GM18511 (cell line): ENCODE results near the gene MED13L.

Source experiments
- ATAC-seq: cut with Tn5 transposase; IDR thresholded peaks from one replicate; pipeline ENCODE4 v1.9.1; 2021; ENCODE audit warnings: mild to moderate bottlenecking, moderate library complexity; ENCODE audit not compliant: unreplicated experiment

Gene MED13L

DNA sequence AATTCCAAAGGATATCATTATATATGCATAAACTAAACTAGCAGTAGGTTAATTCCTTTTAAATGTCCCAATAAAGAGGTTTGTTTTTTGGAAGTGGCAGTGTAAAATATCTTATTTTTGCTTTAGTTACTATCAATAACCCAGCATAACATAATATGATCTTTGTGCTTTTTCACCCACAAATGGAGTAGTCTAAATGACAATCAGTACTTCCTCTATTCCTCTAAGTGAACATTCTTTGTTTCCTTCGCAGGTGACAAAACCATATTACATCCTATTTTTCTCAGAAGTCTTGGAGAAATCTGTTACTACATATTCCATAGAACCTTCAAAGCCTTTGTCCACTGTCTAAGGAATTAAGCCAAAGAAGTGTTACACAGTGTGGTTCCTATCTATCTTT lies 62.5 kb downstream of the MED13L start:
- no peak for ATAC-seq

DNA sequence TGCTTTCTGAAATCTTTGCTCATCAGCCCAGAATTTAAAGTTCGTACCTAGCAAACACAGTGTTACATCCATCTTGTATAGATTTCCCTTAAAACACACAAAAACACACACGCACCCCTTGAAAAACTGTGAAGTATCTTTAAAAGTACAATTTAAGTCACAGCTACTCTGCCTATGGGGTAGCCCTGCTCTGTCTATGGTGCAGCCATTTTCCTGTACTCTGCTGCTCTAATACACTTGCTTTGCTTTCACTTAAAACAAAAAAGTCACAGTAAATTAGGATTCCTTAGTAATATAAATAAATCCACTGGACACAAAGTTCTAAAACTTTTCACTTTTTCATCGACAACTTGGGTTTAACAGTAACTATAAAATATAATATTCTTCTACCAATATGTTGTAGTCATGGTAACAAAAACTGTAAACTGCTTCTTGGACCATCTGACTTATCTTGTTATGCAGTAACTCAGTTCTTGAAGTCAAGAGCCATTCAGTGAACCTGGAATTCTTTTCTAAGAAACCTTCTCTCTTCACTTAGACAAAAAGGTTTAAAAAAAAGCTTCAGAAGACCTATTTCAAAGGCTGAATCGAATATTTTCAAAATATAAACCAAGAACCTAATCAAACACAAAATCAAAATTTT lies 63.5 kb downstream of the MED13L start:
- no peak for ATAC-seq

DNA sequence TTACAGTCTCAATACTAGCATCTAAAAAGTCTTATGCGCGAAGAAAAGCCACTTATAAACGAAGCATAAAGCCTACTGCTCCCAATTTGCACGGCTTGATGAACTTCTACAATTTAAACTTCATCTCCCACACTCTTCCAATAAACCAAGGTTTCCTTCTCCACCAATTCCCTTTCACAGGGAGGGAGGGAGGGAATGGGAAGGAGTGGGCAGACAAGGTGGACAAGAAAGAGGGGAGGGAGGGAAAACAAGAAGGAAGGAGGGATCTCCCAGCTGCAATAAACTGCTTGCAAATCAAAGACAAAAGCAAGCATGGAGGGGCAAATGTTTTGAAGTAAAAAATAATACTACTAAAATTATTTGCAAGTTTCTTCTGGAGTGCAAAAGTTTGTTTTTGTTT lies 64.5 kb downstream of the MED13L start:
- no peak for ATAC-seq

DNA sequence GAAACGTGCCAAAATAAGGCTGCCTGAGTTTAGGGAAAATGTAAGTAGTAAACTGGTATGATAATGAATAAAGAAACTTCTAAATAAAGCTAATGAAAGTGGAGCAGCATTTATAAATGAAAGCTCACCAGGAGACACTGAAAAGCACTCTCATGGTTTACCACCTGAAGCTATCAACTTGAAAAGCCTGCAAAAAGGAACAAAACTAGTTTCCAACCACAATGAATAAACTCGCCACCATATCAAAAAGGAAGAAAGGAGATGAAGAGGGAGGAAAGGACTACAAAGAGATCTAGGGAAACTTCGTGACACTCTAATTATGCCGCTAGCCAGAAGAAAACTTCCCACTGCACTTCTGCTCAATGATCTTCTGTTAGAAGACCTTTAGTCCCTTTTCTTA lies 66.7 kb downstream of the MED13L start:
- no peak for ATAC-seq

DNA sequence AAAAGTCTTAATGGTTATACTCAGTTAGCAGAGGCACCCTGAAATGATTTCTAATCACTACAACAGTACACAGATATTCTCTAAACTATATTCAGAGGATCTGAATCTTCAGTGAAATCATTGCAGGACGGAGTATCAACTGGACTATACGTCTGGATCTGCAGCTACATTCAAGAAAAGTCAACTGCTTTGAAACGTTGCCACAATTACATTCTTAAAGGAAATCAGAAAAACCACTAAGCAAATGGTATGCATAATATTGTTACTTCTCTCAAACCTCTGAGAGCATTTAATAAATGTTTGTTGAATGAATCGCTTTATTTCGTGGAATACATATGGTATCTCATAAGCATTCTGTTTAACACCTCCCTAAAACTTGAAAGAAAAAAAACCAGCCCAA lies 67.4 kb downstream of the MED13L start:
- no peak for ATAC-seq

DNA sequence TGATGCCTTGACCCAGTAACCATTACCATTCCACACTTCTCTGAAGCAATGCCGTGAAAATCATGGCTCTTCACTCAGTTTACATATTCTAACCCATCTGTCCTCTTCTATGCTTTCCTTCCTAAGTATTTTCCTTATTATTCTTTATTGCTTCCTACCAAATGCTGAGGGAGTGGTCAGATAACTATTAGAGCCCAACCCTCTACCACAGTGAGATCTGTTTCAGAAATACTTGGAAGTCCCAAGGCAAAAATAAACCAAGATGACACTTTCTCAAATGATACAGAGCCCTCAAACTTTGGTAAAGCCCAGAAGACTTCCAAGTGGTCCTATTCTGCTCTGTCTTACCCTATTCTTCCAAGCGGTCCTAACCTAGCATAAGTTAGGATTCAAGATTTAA lies 68.0 kb downstream of the MED13L start:
- ATAC-seq = no peak

DNA sequence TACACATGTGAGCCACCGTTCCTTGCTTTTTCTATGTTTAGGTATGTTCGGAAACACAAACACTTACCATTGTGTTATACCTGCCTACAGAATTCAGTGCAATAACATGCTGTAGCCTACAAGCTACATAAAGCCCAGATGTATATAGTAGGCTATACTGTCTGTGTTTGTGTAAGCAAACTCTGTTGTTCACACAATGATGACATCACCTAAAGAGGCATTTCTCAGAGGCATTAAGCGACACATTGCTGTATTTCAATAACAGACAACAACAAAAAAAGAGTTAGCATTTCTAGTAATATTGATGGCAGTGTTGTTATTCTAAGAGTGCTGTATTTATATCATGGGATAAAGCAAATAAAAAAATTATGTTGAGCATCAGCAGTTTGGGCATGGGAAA lies 70.2 kb downstream of the MED13L start:
- ATAC-seq = no peak

DNA sequence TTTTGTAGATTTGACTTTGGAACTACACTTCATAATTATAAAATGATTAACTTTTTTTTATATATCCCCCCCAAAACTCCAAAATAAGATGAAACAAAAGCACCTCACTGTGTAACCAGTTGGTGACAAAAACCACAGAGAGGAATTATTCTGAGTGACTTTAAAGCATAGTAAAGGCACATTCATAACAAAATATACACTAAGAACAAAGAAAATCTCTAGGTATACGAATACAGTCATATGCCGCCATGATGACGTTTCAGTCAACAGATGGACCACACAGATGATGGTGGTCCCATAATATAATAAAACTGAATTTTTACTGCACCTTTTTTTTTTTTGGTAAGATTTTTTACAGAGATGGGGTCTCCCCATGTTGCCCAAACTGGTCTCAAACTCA lies 70.7 kb downstream of the MED13L start:
- no peak for ATAC-seq

DNA sequence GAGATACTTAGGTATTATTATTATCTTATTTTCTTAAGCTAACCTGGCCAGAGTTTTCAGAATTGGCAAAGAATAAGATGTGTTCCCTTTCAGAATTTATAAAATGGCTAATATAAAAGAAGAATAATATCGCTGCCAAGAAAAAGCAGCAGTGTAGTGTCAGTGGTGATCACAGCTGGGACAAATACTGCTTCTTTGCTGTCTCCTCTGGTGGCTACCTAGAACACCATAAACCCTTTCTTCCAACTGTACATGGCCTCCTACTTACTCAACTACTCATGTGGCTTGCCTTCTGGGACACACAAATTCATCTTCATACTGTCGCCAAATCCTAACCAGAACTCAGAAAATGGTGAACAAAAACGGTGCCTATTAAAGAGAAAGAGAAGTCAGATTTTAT lies 72.7 kb downstream of the MED13L start:
- no peak for ATAC-seq

DNA sequence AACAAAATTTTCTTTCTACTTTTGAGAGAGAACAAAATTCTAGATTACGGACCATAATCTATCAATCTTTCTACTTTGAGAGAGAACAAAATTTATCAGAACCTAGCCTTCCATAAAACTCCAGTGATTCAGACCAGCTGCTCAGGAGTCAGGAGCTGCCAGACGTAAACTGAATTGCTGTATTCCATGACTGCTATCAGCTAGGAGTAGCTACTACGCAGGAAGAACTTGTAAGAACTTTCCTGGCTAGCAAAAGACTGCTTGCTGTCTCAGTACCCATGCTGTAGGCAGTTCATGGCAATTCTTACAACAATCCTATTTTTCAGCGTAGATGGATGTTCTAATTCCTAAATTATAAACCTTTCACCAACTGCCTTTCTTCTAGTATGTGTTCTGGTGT lies 73.3 kb downstream of the MED13L start:
- ATAC-seq = no peak

DNA sequence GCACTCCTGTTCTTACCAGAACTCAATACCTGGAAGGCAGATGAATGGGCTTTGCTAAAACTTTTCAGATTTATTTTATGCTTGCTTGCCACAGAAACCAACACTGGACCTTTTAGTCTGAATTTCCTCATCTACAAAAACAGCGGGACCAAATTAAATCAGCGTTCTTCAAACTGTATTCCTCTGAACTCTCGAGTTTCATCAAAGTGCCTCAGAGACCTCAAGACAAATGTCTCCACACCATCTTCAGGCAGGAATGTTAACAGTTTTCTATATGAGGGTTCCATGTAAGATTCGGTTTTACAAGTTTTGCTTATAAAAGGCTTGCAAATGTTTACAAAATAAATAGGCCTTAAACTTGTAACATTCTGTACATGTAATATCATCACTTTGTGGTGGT lies 74.6 kb downstream of the MED13L start:
- no peak for ATAC-seq

DNA sequence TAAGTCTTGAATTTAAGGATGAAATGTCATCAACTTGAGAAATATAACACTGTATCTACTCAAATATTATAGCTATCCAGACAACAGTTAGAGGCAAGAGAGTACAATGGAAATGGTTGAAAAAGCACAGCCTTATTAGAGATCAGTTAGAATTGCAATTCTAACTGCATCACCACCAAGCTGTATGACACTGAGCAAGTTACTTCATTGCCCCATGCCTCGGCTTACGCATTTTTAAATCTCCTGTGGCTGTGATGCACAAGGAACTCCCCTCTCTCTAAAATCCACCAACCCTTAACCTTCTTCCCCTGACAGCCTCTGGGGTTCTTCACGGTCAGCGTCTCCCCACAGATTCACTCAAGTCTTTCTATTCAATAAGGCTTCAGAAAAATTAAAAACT lies 75.1 kb downstream of the MED13L start:
- no peak for ATAC-seq

DNA sequence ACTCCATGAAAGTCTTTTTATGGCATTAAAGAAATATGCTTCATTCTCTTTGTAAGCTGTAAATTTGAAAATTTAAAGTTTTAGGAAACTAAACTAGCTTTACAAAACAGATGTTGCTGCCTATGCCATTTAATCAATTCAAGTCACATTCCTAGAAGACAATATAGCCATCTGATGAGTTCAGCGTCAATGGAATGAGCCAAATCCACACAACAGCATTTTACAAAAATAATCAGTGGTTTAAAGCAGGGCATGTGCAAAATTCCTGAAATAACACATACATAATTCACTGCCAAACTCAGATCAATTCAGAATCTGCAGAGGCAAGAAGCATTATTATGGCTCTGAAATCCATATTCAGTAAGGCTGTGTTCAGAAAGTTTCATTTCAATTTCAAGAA lies 75.6 kb downstream of the MED13L start:
- ATAC-seq = no peak

DNA sequence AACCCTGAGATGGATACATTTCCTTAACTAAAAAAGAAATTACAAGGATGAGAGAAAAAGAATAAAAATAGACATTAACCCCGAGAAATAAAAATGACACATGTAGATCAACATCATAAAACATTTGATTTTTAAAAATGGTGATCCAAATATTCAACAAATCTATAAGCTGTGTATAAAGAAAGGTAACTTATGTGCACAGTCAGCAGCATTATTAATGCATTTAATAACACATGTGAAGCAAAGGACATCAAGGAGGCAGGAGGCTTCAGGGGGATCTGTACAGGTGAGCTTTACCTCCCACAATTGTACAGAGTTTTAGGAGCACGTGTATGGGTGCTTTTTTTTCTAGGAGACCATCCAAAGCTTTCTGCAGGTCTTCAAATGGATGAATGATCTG lies 76.1 kb downstream of the MED13L start:
- no peak for ATAC-seq

DNA sequence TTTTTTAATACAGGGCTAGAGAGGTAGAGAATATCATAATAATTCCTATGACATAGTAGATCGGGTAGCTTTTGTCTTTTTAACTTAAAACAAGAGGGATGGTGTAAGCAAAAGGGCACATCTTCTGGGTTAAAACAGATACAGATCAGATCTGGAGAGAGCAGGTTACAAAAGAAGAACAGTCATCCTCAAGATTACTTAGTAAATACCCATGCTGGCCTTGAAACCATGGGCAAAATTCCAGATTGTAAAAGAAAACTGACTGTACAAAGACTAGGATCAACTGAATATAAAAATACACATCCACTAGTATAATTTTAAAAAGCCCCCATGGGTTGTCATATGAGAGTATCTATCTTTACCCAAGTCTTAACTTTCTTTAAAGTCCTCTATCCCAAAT lies 76.7 kb downstream of the MED13L start:
- ATAC-seq = no peak

DNA sequence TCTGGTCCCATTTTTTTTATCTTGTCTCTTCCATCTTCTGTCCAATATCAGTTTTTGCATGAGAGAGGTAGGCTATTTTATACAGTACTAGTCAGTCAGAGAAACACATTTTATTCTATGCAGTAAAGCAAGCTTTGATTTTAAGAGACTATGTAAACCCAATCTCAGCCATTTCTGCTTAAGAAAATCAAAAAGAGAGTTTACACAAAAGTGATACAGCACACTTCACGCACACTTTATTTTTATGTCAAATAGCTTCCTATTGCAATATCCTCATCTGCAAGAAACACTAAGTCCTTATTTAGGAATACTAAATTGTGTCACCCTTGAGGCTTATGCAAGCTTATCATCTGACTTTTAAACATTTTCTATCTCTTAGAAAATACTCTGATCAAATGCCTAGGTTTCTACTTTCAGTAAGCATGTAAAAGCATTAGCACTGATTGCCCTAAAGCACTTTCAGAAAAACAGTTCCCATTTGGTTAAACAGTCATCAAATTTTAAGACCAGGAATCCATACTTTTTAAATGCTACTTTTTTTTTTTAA lies 78.3 kb downstream of the MED13L start:
- ATAC-seq = no peak

DNA sequence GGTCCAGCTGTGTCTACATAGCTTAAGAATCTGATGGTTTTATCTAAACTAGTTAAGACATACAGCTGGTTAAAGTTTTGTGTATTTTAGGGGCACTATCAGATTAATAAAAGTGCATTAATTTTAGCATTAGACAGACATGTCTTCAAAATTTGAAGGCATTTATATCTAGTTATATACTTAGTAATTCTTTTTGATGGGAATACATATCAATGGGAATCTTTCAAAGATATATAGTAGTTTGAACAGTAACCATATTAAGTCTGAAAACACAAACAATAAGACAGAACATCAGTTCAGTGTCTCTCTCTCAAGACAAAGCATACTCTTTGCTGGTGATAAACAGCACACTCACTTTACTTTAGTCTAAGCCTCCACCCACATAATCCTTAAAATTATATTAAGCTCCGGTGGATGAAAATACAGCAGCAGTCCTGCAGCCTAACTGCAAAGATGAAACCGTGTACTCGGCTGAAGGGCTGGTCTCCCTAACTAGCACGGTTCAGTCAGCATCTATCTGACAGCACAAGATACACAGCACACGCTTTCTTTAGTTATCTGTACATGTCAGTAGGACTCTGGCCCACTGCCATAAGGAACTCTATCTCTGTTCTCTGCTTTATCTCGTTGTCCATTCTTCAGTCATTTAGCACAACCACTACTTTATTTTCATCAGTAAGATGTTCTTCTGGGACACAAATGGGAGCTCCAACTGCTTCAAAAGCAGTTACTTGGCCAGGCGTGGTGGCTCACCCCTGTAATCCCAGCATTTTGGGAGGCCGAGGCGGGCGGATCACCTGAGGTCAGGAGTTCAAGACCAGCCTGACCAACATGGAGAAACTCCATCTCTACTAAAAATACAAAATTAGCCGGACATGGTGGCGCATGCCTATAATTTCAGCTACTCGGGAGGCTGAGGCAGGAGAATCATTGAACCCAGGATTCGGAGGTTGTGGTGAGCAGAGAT lies 80.5 kb downstream of the MED13L start:
- ATAC-seq = no peak

DNA sequence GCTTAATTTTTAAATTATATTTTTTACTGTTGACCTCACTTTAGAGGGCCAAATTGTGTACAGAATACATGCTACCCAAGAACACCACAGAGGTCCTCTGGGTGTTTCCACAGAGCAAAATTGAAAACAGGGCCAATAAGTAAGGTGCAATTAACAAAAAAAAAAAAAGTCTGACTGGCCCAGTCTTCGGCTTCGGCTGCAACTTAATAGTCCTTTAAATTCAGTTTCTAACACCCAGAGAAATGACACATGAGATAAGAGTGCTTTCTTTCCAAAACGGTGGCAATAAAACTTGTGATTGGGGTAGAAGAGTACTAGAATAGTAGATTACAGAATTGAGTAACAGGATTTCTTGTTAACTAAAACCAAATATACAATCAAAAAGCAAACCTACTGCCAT lies 81.3 kb downstream of the MED13L start:
- ATAC-seq = no peak

DNA sequence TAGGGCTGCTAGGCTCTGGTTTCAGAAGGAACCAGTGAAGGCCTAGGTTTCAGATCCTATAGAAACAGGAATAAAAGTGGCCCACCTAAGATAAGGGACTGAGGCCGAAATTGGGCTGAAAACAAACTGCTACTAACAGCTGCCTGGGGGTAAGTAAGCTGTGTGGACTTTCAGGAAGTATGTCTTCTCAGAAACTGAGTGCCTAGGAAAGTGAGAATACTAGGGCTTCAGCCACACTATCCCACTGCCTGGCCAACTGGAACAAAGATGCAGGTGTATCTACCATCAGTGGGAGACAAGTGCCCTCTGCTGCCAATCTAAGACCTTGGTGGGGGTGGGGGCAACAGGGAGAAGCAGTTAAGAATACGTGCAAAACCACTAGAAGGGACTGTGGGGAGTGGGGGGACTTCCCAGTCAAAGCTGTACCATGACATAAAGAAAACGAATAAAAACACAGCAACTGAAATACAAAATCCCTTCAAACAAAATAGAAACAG lies 82.5 kb downstream of the MED13L start:
- peak; percentile 85 for ATAC-seq

DNA sequence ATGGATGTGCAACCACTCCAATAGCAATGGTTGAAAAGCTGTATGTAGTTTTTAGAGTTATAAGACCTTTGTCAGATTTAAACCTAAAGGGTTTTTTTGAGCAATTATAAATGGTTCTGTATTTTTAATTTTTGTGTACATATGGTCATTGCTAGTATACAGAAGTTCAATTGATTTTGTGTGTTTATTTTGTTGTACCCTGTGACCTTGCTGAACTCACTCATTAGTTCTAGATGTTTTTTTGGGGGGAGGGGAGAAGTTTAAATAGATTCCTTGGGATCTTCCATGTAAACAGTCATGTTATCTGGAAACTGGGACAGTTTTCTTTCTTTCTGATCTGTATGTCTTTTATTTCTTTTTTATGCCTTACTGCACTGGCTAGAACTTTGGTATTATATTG lies 87.8 kb downstream of the MED13L start:
- ATAC-seq = no peak

DNA sequence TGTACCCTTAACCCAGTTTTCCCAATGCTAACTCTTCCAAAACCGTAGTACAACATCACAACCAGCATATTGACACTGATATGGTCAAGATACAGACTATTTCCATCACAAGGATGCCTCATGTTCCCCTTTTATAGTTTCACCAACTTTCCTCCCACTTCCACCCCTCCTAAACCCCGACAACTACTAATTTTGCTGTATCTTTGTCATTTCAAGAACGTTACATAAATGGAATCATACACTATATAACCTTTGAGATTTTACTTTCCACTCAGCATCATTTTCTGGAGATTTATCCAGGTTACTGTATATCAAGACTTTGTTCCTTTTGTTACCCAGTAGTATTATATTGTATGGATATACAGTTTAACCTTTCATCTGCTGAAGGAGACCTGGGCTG lies 88.9 kb downstream of the MED13L start:
- no peak for ATAC-seq

DNA sequence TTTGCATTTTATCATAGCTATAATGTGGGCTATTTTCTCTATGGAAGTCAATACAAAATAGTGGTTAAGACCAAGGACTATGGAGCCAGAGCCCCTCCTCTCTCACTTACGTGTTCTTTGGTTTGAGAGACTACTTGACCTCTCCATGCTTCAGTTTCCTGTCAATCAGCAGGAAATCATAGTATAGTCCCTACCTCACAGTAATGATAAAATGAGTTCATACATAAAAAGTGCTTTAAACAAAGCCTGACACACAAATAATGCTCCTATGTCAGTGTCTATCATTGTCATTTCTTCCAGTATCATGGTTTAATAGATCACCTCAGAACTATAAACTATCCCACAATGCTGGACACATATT lies 90.4 kb downstream of the MED13L start:
- ATAC-seq = no peak
